Measurements from ENCODE around the gene RHEX.

Gene RHEX

GRCh38 chr1:206079135-206079534 is 26.2 kb downstream of the RHEX start:
- no peak overlapping the region for H3K4me3 Mint-ChIP-seq
- DNase-seq, result no peak
- peaks cover 14% of the 10 kb centered on the region for H3K27me3 Mint-ChIP-seq (ENCODE audit: low read depth, poor library complexity)
- TF ChIP-seq, protein P1, sequence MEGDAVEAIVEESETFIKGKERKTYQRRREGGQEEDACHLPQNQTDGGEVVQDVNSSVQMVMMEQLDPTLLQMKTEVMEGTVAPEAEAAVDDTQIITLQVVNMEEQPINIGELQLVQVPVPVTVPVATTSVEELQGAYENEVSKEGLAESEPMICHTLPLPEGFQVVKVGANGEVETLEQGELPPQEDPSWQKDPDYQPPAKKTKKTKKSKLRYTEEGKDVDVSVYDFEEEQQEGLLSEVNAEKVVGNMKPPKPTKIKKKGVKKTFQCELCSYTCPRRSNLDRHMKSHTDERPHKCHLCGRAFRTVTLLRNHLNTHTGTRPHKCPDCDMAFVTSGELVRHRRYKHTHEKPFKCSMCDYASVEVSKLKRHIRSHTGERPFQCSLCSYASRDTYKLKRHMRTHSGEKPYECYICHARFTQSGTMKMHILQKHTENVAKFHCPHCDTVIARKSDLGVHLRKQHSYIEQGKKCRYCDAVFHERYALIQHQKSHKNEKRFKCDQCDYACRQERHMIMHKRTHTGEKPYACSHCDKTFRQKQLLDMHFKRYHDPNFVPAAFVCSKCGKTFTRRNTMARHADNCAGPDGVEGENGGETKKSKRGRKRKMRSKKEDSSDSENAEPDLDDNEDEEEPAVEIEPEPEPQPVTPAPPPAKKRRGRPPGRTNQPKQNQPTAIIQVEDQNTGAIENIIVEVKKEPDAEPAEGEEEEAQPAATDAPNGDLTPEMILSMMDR (IDR thresholded peaks at IDR 0.05), result no peak
- H3K27ac Mint-ChIP-seq, result no peak overlapping the region
- no peaks in the 10 kb centered on the region for H3K36me3 Mint-ChIP-seq (ENCODE audit: low read depth)
- no peaks in the 10 kb centered on the region for H3K9me3 Mint-ChIP-seq
- H3K4me1 Mint-ChIP-seq, result no peaks in the 10 kb centered on the region

DNA sequence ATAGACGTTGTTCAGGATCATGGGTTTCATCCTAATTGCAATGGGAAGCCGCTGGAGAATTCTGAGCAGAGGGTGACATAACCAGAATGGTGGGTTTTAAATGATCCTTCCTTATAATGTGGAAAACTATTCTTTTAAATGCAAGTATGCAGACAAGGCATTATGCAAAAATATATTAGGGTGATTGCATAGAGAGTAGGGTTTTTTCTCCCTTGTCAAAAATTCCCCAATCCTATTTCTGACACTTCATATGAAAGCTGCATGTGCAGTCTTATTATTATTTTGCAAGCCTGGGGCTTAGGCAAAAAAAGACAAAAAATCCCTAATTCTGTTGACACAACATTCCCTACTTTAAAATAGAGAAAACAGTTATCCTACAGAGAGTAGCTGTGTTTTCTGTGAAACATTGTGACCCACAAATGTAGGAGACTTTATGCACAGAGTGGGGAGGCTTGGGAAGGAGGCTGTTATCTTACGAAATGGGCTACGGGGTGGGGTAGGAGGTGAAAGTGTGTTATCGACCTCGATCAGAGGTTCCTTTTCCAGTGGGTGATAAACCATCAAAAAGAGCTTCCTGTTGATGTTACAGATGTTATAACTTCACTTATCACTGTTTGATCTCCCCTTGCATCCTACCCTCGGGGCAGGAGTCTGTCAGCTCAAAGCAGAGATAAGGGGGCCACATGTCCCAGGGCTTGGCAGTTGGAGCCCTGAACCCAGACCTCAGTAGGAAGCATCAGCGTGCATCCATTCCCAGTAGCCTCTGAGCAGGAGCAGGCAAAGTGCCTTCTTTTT is 27.2 kb downstream of the RHEX start:
- H3K27me3 Mint-ChIP-seq (ENCODE audit: low read depth, poor library complexity), result peaks cover 22% of the 10 kb centered on the region
- DNase-seq, result no peak
- H3K4me1 Mint-ChIP-seq, result no peaks in the 10 kb centered on the region
- H3K36me3 Mint-ChIP-seq (ENCODE audit: low read depth), result no peaks in the 10 kb centered on the region
- H3K4me3 Mint-ChIP-seq, result no peak overlapping the region
- H3K27ac Mint-ChIP-seq, result no peak overlapping the region
- no peaks in the 10 kb centered on the region for H3K9me3 Mint-ChIP-seq
- TF ChIP-seq, protein P1 (IDR thresholded peaks at IDR 0.05), result no peak

DNA sequence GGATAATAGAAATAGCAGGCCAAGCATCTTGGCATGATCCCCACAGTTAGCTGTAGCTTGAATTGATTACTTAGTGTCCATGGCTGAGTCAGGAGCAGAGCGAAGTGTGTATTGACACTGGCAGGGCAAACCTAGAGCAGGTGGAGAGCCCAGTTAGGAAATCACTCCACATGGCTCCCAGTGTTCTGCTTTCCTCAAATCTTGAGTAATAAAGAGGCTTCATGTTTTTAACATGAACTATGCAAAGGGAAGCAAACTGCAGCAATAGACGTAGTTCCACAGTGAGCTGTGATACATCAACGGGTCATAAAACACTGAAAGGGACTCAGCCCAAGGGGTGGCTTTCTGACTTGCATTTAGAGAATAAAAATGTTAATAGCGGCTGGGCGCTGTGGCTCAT is 28.9 kb downstream of the RHEX start:
- Mint-ChIP-seq H3K9me3 (no peaks in the 10 kb centered on the region), H3K27ac (no peak overlapping the region), H3K4me3 (no peak overlapping the region), H3K4me1 (no peaks in the 10 kb centered on the region), H3K27me3 (ENCODE audit: low read depth, poor library complexity) (peaks cover 29% of the 10 kb centered on the region), H3K36me3 (ENCODE audit: low read depth) (no peaks in the 10 kb centered on the region)
- DNase-seq, result no peak
- TF ChIP-seq, protein P1 (IDR thresholded peaks at IDR 0.05), result no peak

GRCh38 chr1:206082831-206083695 is 30.1 kb downstream of the RHEX start:
- H3K27ac Mint-ChIP-seq, result no peak overlapping the region
- H3K4me3 Mint-ChIP-seq, result no peak overlapping the region
- TF ChIP-seq, protein P1 (IDR thresholded peaks at IDR 0.05), result no peak
- no peaks in the 10 kb centered on the region for H3K9me3 Mint-ChIP-seq
- H3K36me3 Mint-ChIP-seq (ENCODE audit: low read depth), result no peaks in the 10 kb centered on the region
- H3K27me3 Mint-ChIP-seq (ENCODE audit: low read depth, poor library complexity), result peaks cover 29% of the 10 kb centered on the region
- H3K4me1 Mint-ChIP-seq, result no peaks in the 10 kb centered on the region
- no peak for DNase-seq

- H3K27me3 Mint-ChIP-seq (ENCODE audit: low read depth, poor library complexity), result peaks cover 29% of the 10 kb centered on the region
- no peak overlapping the region for H3K27ac Mint-ChIP-seq
- no peaks in the 10 kb centered on the region for H3K9me3 Mint-ChIP-seq
- H3K4me1 Mint-ChIP-seq, result no peaks in the 10 kb centered on the region
- no peaks in the 10 kb centered on the region for H3K36me3 Mint-ChIP-seq (ENCODE audit: low read depth)
- no peak overlapping the region for H3K4me3 Mint-ChIP-seq
- TF ChIP-seq, protein P1 (IDR thresholded peaks at IDR 0.05), result no peak
- no peak for DNase-seq
These were observed 30.8 kb downstream of the RHEX start for GRCh38 chr1:206083750-206084149.
